Measurements from ENCODE around the gene DRAM1.
A peak's percentile ranks its signal among the peaks of the same experiment; 100 is the strongest.

The DRAM1 gene

DNA sequence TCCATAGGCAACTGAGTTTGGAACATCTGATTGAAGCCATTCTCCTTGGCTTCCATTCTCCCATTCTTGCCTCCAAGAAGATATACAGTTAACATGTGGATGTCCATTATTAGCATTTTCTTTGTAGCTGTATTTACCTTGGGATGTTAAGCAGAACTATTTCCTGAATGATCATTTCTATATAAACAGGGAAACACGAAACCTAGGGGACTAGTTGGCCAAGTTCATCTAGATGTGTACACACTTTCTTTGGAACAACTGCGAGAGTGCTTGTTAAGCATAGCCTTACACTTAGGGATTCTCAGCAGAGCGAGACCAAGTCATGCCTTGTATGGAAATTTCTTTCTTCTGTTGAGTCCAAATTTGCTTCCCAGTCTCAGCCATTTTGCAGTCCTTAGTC lies 42.1 kb downstream of the DRAM1 start:
- TF ChIP-seq, protein P1, sequence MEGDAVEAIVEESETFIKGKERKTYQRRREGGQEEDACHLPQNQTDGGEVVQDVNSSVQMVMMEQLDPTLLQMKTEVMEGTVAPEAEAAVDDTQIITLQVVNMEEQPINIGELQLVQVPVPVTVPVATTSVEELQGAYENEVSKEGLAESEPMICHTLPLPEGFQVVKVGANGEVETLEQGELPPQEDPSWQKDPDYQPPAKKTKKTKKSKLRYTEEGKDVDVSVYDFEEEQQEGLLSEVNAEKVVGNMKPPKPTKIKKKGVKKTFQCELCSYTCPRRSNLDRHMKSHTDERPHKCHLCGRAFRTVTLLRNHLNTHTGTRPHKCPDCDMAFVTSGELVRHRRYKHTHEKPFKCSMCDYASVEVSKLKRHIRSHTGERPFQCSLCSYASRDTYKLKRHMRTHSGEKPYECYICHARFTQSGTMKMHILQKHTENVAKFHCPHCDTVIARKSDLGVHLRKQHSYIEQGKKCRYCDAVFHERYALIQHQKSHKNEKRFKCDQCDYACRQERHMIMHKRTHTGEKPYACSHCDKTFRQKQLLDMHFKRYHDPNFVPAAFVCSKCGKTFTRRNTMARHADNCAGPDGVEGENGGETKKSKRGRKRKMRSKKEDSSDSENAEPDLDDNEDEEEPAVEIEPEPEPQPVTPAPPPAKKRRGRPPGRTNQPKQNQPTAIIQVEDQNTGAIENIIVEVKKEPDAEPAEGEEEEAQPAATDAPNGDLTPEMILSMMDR (IDR thresholded peaks at IDR 0.05; ENCODE audit: low read depth, low read length): no peak
- no peak overlapping the region for H3K4me3 ChIP-seq (ENCODE audit: low read depth, low read length)
- in situ Hi-C loops (cut with HindIII; ENCODE audit: low sequenced_read_pairs): no loop called here
- DNase-seq (ENCODE audit: low read depth, low spot score): no peak

DNA sequence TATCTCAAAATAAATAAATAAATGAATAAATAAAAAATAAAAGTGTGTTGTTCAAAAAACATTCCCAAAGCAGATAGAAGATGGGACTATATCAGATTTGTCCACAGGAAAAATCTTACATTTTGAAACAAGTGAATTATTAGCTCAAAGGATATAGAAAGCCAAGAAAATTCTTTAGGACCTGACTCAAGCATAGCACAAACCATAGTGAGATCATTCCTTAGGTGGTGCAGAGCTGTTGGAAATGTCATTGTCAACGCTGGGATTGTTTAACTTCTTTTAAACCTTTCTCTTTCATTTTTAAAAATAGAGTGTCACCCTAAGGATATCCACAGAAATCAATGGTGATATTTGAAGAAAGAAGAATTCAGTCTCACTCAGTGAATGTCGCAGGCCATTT lies 43.5 kb downstream of the DRAM1 start:
- in situ Hi-C loops (cut with HindIII; ENCODE audit: low sequenced_read_pairs): no loop called here
- DNase-seq (ENCODE audit: low read depth, low spot score): no peak
- TF ChIP-seq, protein P1 (IDR thresholded peaks at IDR 0.05; ENCODE audit: low read depth, low read length): no peak
- no peak overlapping the region for H3K4me3 ChIP-seq (ENCODE audit: low read depth, low read length)

DNA sequence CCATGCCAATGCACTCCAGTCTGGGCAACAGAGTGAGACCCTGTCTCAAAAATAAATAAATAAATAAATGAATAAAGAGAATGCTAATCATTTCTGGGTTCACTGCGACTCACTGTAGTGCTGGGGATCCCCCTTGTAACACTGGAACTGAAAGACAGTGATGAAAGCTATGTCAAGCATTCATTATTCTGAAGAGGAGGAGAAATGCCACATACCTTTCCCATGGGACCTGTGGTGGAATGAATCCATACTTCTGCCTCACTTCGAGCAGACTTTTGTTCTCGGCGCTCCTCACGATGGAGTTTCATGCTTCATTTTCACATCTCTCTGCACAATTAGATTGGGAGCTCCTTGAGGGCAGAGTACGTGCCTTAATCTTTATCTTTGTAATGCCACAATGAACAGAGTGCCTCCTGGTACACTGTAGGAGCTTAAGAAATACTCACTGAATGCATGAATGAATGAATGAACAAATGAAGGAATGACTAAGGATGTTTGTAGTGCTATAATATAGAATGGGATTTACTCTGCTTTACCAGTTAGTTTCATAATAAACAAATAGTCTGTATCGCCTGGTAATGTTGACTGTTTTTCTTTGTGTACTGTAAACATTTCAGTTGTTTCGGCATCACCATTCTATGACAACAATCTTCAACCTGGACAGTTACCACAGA lies 45.8 kb downstream of the DRAM1 start:
- no peak overlapping the region for H3K4me3 ChIP-seq (ENCODE audit: low read depth, low read length)
- in situ Hi-C loops (cut with HindIII; ENCODE audit: low sequenced_read_pairs): no loop called here
- TF ChIP-seq, protein P1 (IDR thresholded peaks at IDR 0.05; ENCODE audit: low read depth, low read length): no peak
- DNase-seq (ENCODE audit: low read depth, low spot score): no peak

DNA sequence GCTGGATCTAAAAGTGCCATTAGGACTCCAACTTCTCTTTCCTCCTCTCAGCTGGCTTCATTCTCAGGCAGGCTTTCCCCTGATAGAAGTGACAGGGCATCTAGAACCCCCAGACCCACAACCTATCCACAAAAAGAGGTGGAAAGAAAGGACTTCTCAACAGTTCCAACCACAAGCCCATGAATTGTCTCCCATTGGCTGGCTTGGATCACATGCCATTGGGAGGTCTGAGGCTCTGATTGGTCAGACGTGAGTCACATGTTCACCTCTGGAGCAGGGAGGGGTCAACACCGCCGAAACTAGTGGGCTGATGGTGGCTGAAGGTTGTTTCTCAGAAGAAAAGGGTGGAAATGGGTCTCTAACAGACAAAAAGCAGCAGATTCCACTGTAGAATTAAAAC lies 47.2 kb downstream of the DRAM1 start:
- no peak for DNase-seq (ENCODE audit: low read depth, low spot score)
- TF ChIP-seq, protein P1 (IDR thresholded peaks at IDR 0.05; ENCODE audit: low read depth, low read length): no peak
- in situ Hi-C loops (cut with HindIII; ENCODE audit: low sequenced_read_pairs): no loop called here
- H3K4me3 ChIP-seq (ENCODE audit: low read depth, low read length): no peak overlapping the region

DNA sequence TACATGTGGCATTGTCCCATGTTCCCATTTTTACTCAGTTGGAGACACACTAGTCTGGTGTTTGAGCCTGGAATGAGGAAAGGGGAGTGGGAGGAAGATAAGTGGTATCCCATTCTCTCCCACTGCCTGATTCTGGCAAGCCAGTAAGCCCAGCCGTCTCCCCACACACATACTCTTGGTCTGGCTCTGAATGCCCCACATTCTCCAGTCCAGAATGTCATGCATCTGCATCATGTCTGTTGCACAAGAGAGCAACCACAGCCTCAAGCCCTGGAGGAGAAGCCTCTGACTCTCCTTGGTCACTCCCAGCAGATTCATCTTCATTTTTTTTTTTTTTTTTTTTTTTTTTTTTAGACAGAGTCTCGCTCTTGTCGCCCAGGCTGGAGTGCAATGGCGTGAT lies 48.0 kb downstream of the DRAM1 start:
- TF ChIP-seq, protein P1 (IDR thresholded peaks at IDR 0.05; ENCODE audit: low read depth, low read length): no peak
- no peak overlapping the region for H3K4me3 ChIP-seq (ENCODE audit: low read depth, low read length)
- in situ Hi-C loops (cut with HindIII; ENCODE audit: low sequenced_read_pairs): no loop called here
- DNase-seq (ENCODE audit: low read depth, low spot score): peak; percentile 86

DNA sequence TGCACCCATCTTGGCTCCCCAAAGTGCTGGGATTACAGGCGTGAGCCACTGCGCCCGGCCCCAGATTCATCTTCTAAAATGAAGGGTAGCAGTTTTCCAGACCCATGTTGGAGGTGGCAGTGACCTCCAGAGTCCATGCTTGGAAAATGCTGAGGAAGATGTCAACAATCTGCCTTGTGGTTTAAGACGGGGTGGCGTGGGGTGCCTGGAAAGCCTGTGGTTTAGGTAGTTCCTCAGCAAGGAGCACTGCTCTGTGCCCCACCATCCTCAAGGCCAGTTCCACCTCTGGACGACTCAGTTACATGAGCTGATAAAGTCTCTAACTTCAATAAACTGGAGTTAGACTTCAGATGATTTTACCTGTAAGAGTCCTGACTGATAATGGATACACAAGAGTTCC lies 48.6 kb downstream of the DRAM1 start:
- in situ Hi-C loops (cut with HindIII; ENCODE audit: low sequenced_read_pairs): no loop called here
- TF ChIP-seq, protein P1 (IDR thresholded peaks at IDR 0.05; ENCODE audit: low read depth, low read length): no peak
- H3K4me3 ChIP-seq (ENCODE audit: low read depth, low read length): no peak overlapping the region
- no peak for DNase-seq (ENCODE audit: low read depth, low spot score)
